Heart left ventricle (tissue), 13 donors: ENCODE data around the gene ELF3.

ENCODE experiments used
- POLR2A ChIP-seq, 2 donors: fragments of 450-650 bp; IDR thresholded peaks; one replicate each; pipeline ENCODE4 v1.6.1; 2017; ENCODE audit warnings: antibody characterized with exemption in 2 of 2, mild to moderate bottlenecking in 2 of 2, moderate library complexity in 2 of 2
- TF ChIP-seq, protein P1 (sequence below), 12 donors: fragments of 200-600 bp; sonication (generic) in 4 of 12; IDR thresholded peaks; one replicate each; pipeline versions ENCODE4 v1.5.0 to v1.8.0; 2018 to 2022; ENCODE audit warnings: antibody characterized with exemption in 12 of 12, mild to moderate bottlenecking in 5 of 12
- donor health status: ischemic (EF 13 %, LVEDD 7.1; RV severe dilation, severe dysfunction).
- donor health status: DM: no; HTN: yes; CAD: no.
- donor health status: DM: no; HTN: no; CAD: no.
- donor health status: ischemic (EF 25% LVEDD 6.9; RV normal size, moderate dysfunction).
- donor health status: ischemic (EF 25% LVEDD 5.7; RV mildly dilated, moderate dysfunction).
- donor health status: ischemic (EF 35%, LVEDD 5.7; RV mildly dilated, moderate dysfunction).
- donor health status: nonischemic (EF 11% LVEDD 7.7; RV severe dilation, severe dysfunction).
- donor health status: DM: yes; HTN: yes; CAD: no.
- donor health status: PGD.
- donor health status: ischemic (EF 29% LVEDD 5.4; RV normal size, mild dysfunction).
- donor health status: nonischemic (EF 23%, LVEDD 6.1; RV moderate dilation, normal function).

- TF ChIP-seq, protein P1, sequence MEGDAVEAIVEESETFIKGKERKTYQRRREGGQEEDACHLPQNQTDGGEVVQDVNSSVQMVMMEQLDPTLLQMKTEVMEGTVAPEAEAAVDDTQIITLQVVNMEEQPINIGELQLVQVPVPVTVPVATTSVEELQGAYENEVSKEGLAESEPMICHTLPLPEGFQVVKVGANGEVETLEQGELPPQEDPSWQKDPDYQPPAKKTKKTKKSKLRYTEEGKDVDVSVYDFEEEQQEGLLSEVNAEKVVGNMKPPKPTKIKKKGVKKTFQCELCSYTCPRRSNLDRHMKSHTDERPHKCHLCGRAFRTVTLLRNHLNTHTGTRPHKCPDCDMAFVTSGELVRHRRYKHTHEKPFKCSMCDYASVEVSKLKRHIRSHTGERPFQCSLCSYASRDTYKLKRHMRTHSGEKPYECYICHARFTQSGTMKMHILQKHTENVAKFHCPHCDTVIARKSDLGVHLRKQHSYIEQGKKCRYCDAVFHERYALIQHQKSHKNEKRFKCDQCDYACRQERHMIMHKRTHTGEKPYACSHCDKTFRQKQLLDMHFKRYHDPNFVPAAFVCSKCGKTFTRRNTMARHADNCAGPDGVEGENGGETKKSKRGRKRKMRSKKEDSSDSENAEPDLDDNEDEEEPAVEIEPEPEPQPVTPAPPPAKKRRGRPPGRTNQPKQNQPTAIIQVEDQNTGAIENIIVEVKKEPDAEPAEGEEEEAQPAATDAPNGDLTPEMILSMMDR (IDR thresholded peaks at IDR 0.05), result no peak
- no peak for TF ChIP-seq POLR2A (IDR thresholded peaks at IDR 0.05)
Observed at GRCh38 chr1:202056644-202057334, 46.4 kb downstream of the ELF3 start.
